GM12878 (cell line): ENCODE results near the gene KIF11. TPM values are rescaled to one million over a fixed set of nuclear protein-coding genes. Genes with fewer than 3 reads are reported as not detected.
A peak's percentile ranks its signal among the peaks of the same experiment; 100 is the strongest.

Experiments
- ATAC-seq: fragments of 200-7000 bp; cut with Tn5 transposase; 3 replicates; pipeline ENCODE4 v1.9.1; 2020; ENCODE audit warnings: mild to moderate bottlenecking, moderate library complexity
- BruUV-seq: library from RNA; stranded (reverse); fragments of 400-500 nt; replicated peaks from 2 replicates; lab custom pipeline; 2021; lab: Mats Ljungman, UMichigan
- CTCF ChIA-PET: fragments of 300-600 bp; sonication (Branson Sonifier 250); formaldehyde crosslinking; extraction: SDS; loops from one replicate; lab custom pipeline; 2021; ENCODE audit warnings: inconsistent platforms; lab: Yijun Ruan, JAX
- POLR2A ChIA-PET: fragments of 350-600 bp; formaldehyde crosslinking; extraction: SDS; loops from one replicate; lab custom pipeline; 2021; ENCODE audit warnings: inconsistent platforms; lab: Charles Lee
- RAD21 ChIA-PET: fragments of 300-600 bp; sonication (Branson Sonifier 250); formaldehyde crosslinking; loops from one replicate; lab custom pipeline; 2023; ENCODE audit warnings: antibody characterized with exemption; ENCODE audit not compliant: unreplicated experiment; lab: Charles Lee
- SMC1A ChIA-PET: fragments of 300-600 bp; sonication (Branson Sonifier 250); formaldehyde crosslinking; loops from one replicate; lab custom pipeline; 2023; ENCODE audit not compliant: unreplicated experiment, uncharacterized antibody; lab: Charles Lee
- DNase-seq: peaks from one replicate; pipeline ENCODE4 v3.0.0-alpha.2; 2011; ENCODE audit warnings: low read depth, low spot score
- FAIRE-seq: peaks from 3 replicates; lab custom pipeline; 2011; peaks lifted over from hg19 to GRCh38; lab: Jason Lieb, UNC
- H2AFZ ChIP-seq: 2 replicates; pipeline ENCODE4 v1.6.0; 2011; ENCODE audit warnings: low read depth, low read length, control low read depth; ENCODE audit not compliant: control insufficient read depth
- H3K27ac ChIP-seq: 2 replicates; pipeline ENCODE4 v1.5.1; 2011; ENCODE audit warnings: control low read depth; ENCODE audit not compliant: control insufficient read depth, insufficient read depth
- H3K27me3 ChIP-seq, 2 experiments: replicated peaks in 1 of 2; 2 replicates each; pipeline versions ENCODE4 v1.6.0 to v1.6.1; 2011; ENCODE audit warnings: low read length in 1 of 2; ENCODE audit not compliant: control insufficient read depth in 2 of 2, insufficient read depth in 2 of 2
- H3K36me3 ChIP-seq, 2 experiments: 2 replicates each; pipeline ENCODE4 v1.5.1; 2011; ENCODE audit warnings: low read length in 1 of 2; ENCODE audit not compliant: control insufficient read depth in 2 of 2, insufficient read depth in 2 of 2
- H3K4me1 ChIP-seq: 2 replicates; pipeline ENCODE4 v1.6.1; 2011; ENCODE audit warnings: mild to moderate bottlenecking, low read length, moderate library complexity, mixed read lengths; ENCODE audit not compliant: control insufficient read depth, insufficient read depth
- H3K4me2 ChIP-seq: 2 replicates; pipeline ENCODE4 v1.6.0; 2011; ENCODE audit warnings: control low read depth; ENCODE audit not compliant: control insufficient read depth, insufficient read depth
- H3K4me3 ChIP-seq: fragments of 200-600 bp; sonication (generic); 2 replicates; pipeline ENCODE4 v1.5.1; 2016
- H3K79me2 ChIP-seq: 2 replicates; pipeline ENCODE4 v1.6.0; 2011; ENCODE audit warnings: low read length; ENCODE audit not compliant: control insufficient read depth, insufficient read depth
- H3K9ac ChIP-seq: 2 replicates; pipeline ENCODE4 v1.8.0; 2011; ENCODE audit warnings: low read length, control low read depth, mixed read lengths; ENCODE audit not compliant: control insufficient read depth, insufficient read depth
- H3K9me3 ChIP-seq: replicated peaks from 3 replicates; pipeline ENCODE4 v1.5.1; 2011; ENCODE audit warnings: mild to moderate bottlenecking, low read length; ENCODE audit not compliant: control insufficient read depth, insufficient read depth
- H4K20me1 ChIP-seq: 2 replicates; pipeline ENCODE4 v1.6.0; 2011; ENCODE audit not compliant: control insufficient read depth, insufficient read depth
- IKZF2 ChIP-seq, 2 experiments: fragments of 450-650 bp; IDR thresholded peaks; 2 replicates each; pipeline ENCODE4 v1.6.1; 2017; ENCODE audit warnings: mild to moderate bottlenecking in 2 of 2, moderate library complexity in 2 of 2
- KLF5 ChIP-seq: fragments of 450-650 bp; IDR thresholded peaks from 2 replicates; pipeline ENCODE4 v1.6.1; 2014; ENCODE audit warnings: mild to moderate bottlenecking; ENCODE audit not compliant: partially characterized antibody
- MTA3 ChIP-seq: IDR thresholded peaks from 2 replicates; pipeline ENCODE4 v1.6.1; 2012; ENCODE audit warnings: low read length, inconsistent platforms, borderline replicate concordance
- NBN ChIP-seq: fragments of 450-650 bp; IDR thresholded peaks from 2 replicates; pipeline ENCODE4 v1.6.1; 2016
- POLR2AphosphoS5 ChIP-seq: IDR thresholded peaks from 2 replicates; pipeline ENCODE4 v1.6.1; 2011; ENCODE audit warnings: mild to moderate bottlenecking, low read length, inconsistent platforms
- RCOR1 ChIP-seq: conservative IDR thresholded peaks from 2 replicates; pipeline ENCODE4 v1.6.1; 2012; ENCODE audit warnings: low read depth, low read length, improper control_type of control experiment
- RUNX3 ChIP-seq: IDR thresholded peaks from 2 replicates; pipeline ENCODE4 v1.6.1; 2012; ENCODE audit warnings: low read length, inconsistent platforms
- SREBF2 ChIP-seq: IDR thresholded peaks from 2 replicates; pipeline ENCODE4 v1.6.1; 2012; ENCODE audit warnings: mild to moderate bottlenecking, low read length
- TAF1 ChIP-seq: IDR thresholded peaks from 2 replicates; pipeline ENCODE4 v1.6.1; 2011; ENCODE audit warnings: mild to moderate bottlenecking, low read depth, low read length, borderline replicate concordance
- ZNF622 ChIP-seq: fragments of 450-650 bp; IDR thresholded peaks from 2 replicates; pipeline ENCODE4 v1.6.1; 2017; ENCODE audit warnings: mild to moderate bottlenecking, inconsistent platforms
- WGBS: methylation state at CpG from one replicate; pipeline ENCODE4 v1.1.6; 2016; ENCODE audit warnings: low lambda C conversion rate; ENCODE audit not compliant: insufficient replicate concordance, insufficient coverage; ENCODE audit errors: missing lambda C conversion rate; 5-methylcytosine and 5-hydroxymethylcytosine counted together
- in situ Hi-C: fragments of 300-500 bp; cut with MboI; formaldehyde crosslinking; loops from 9 replicates; pipeline ENCODE4 v1.14.3; 2018; ENCODE audit warnings: mixed read lengths
- intact Hi-C: fragments of 100-400 bp; cut with micrococcal nuclease; formaldehyde crosslinking; loops from one replicate; pipeline ENCODE4 v1.14.2; 2022; ENCODE audit not compliant: unreplicated experiment
- polyA plus RNA-seq, 11 experiments: library from polyadenylated mRNA; depleted of rRNA in 4 of 11; unstranded in 6 of 11; stranded (reverse) in 5 of 11; fragments of >200 nt; fragmentation: Nextera tagmentation in 4 of 11; fragmentation: Illumina TruSeq in 1 of 11; extraction: Ambion mirVana in 4 of 11; extraction: Trizol in 1 of 11; gene quantifications; 1 replicate in 1 of 11; 2 replicates in 10 of 11; pipeline versions ENCODE4 v1.2.1 to v1.2.3, GENCODE V29; 2011 to 2016; ENCODE audit warnings: inconsistent platforms in 2 of 11, missing spikeins in 2 of 11, low read depth in 1 of 11
- total RNA-seq, 4 experiments: library from RNA; depleted of rRNA in 3 of 4; stranded (reverse); fragments of >200 nt in 3 of 4; fragmentation: Illumina TruSeq in 1 of 4; extraction: Trizol in 1 of 4; gene quantifications; 2 replicates each; pipeline versions ENCODE4 v1.2.1 to v1.2.3, GENCODE V29; 2013 to 2021
- TF ChIP-seq, protein P1 (sequence below): fragments of 450-650 bp; IDR thresholded peaks from 2 replicates; pipeline ENCODE4 v1.6.1; 2016; ENCODE audit warnings: mild to moderate bottlenecking
- TF ChIP-seq, protein P2 (sequence below): fragments of 450-650 bp; IDR thresholded peaks from 2 replicates; pipeline ENCODE4 v1.6.1; 2017; ENCODE audit warnings: mild to moderate bottlenecking
- TF ChIP-seq, protein P3 (sequence below): IDR thresholded peaks from 2 replicates; pipeline ENCODE4 v1.6.1; 2011; ENCODE audit warnings: low read depth, low read length, improper control_type of control experiment, borderline replicate concordance
- TF ChIP-seq, protein P4 (sequence below): IDR thresholded peaks from 2 replicates; pipeline ENCODE4 v1.6.1; 2012; ENCODE audit warnings: mild to moderate bottlenecking, low read depth, low read length

The KIF11 gene
- total and polyA plus RNA-seq, 10 of the 15 experiments (the other 5 are each of a cell fraction or from before 2014, with no cell fraction given): 14.1 to 79.8 (median 41.9) TPM

DNA sequence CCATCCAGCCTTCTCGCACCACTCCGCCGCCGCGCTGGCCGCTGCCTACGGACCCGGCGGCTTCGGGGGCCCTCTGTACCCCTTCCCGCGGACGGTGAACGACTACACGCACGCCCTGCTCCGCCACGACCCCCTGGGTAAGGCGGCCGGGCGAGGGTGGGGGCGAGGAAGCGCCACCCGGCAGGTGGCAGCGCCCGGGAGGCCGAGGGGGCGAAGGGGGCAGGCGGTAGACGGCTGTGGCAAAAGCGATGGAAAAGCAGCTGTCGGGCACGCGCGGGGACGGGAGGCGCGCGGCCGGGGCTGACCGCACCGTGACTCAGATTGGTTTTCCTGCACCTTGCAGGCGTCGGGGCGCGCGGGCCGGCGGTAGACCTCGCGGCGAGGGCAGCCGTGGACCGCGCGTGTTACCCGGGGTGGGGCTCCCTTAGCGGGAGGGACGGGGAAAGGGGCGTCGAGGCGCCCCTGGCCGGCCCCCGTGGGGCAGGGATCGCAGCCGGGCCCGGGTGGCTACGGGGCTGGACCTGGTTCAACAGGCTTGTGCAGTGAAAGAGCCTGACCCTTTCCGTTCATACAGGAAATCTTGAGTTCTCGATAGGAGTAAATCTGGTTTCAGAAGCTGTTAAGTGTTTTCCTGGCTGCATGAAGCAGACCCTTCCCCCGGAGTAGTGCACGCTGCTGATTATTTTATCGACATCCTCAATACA lies 97.4 kb downstream of the KIF11 start:
- WGBS: 5% methylated on average over 46 of the region's 73 CpGs
- Histone ChIP-seq H3K9me3 (peaks cover 4% of the 10 kb centered on the region; the same call in 1 of the 3 replicates), H3K27me3 (peaks cover 0 to 28% of the 10 kb centered on the region in 2 experiments; a peak in 3 of 4 replicates), H3K9ac (no peak overlapping the region; the same call in 1 of the 2 replicates), H3K79me2 (no peaks in the 10 kb centered on the region), H3K4me3 (peak overlapping the region; percentile 70), H3K27ac (no peak overlapping the region), H3K36me3 (no peaks in the 10 kb centered on the region), H2AFZ (peak overlapping the region; percentile 17; the same call in 1 of the 2 replicates), H3K4me2 (peak overlapping the region; percentile 74), H4K20me1 (no peaks in the 10 kb centered on the region), H3K4me1 (peaks cover 16% of the 10 kb centered on the region)
- ATAC-seq (peak; percentile 55), FAIRE-seq (no peak), DNase-seq (no peak)
- CTCF ChIA-PET: interaction anchor here (0.8 kb wide), 1 partner anchor 49 kb away, joined by 3 read pairs; no protein-coding TSS in a partner anchor
- SMC1A ChIA-PET: interaction anchor here (0.5 kb wide), 1 partner anchor 714 kb away, joined by 3 read pairs; no protein-coding TSS in a partner anchor
- intact Hi-C loops: loop anchor here (5.0 kb wide), 1 partner anchor 52 kb away; no protein-coding TSS in a partner anchor
- in situ Hi-C loops: no loop called here
- RAD21 ChIA-PET: interaction anchor here (1.4 kb wide), 1 partner anchor 53 kb away, joined by 3 read pairs; no protein-coding TSS in a partner anchor
- POLR2A ChIA-PET: interaction anchor here (0.6 kb wide), 1 partner anchor 179 kb away, joined by 4 read pairs; no protein-coding TSS in a partner anchor
- BruUV-seq: no TSS peak
- no peak for TF ChIP-seq POLR2AphosphoS5
- TF ChIP-seq, protein P1, sequence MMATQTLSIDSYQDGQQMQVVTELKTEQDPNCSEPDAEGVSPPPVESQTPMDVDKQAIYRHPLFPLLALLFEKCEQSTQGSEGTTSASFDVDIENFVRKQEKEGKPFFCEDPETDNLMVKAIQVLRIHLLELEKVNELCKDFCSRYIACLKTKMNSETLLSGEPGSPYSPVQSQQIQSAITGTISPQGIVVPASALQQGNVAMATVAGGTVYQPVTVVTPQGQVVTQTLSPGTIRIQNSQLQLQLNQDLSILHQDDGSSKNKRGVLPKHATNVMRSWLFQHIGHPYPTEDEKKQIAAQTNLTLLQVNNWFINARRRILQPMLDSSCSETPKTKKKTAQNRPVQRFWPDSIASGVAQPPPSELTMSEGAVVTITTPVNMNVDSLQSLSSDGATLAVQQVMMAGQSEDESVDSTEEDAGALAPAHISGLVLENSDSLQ: no peak
- peak; percentile 74 for TF ChIP-seq RUNX3
- TF ChIP-seq, protein P2, sequence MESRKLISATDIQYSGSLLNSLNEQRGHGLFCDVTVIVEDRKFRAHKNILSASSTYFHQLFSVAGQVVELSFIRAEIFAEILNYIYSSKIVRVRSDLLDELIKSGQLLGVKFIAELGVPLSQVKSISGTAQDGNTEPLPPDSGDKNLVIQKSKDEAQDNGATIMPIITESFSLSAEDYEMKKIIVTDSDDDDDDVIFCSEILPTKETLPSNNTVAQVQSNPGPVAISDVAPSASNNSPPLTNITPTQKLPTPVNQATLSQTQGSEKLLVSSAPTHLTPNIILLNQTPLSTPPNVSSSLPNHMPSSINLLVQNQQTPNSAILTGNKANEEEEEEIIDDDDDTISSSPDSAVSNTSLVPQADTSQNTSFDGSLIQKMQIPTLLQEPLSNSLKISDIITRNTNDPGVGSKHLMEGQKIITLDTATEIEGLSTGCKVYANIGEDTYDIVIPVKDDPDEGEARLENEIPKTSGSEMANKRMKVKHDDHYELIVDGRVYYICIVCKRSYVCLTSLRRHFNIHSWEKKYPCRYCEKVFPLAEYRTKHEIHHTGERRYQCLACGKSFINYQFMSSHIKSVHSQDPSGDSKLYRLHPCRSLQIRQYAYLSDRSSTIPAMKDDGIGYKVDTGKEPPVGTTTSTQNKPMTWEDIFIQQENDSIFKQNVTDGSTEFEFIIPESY: no peak
- no peak for TF ChIP-seq SREBF2
- no peak for TF ChIP-seq MTA3
- TF ChIP-seq, protein P3, sequence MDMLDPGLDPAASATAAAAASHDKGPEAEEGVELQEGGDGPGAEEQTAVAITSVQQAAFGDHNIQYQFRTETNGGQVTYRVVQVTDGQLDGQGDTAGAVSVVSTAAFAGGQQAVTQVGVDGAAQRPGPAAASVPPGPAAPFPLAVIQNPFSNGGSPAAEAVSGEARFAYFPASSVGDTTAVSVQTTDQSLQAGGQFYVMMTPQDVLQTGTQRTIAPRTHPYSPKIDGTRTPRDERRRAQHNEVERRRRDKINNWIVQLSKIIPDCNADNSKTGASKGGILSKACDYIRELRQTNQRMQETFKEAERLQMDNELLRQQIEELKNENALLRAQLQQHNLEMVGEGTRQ: no peak
- no peak for TF ChIP-seq ZNF622
- no peak for TF ChIP-seq TAF1
- no peak for TF ChIP-seq NBN
- no peak for TF ChIP-seq KLF5
- TF ChIP-seq, protein P4, sequence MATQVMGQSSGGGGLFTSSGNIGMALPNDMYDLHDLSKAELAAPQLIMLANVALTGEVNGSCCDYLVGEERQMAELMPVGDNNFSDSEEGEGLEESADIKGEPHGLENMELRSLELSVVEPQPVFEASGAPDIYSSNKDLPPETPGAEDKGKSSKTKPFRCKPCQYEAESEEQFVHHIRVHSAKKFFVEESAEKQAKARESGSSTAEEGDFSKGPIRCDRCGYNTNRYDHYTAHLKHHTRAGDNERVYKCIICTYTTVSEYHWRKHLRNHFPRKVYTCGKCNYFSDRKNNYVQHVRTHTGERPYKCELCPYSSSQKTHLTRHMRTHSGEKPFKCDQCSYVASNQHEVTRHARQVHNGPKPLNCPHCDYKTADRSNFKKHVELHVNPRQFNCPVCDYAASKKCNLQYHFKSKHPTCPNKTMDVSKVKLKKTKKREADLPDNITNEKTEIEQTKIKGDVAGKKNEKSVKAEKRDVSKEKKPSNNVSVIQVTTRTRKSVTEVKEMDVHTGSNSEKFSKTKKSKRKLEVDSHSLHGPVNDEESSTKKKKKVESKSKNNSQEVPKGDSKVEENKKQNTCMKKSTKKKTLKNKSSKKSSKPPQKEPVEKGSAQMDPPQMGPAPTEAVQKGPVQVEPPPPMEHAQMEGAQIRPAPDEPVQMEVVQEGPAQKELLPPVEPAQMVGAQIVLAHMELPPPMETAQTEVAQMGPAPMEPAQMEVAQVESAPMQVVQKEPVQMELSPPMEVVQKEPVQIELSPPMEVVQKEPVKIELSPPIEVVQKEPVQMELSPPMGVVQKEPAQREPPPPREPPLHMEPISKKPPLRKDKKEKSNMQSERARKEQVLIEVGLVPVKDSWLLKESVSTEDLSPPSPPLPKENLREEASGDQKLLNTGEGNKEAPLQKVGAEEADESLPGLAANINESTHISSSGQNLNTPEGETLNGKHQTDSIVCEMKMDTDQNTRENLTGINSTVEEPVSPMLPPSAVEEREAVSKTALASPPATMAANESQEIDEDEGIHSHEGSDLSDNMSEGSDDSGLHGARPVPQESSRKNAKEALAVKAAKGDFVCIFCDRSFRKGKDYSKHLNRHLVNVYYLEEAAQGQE: no peak
- no peak for TF ChIP-seq IKZF2 (IDR thresholded peaks at IDR 0.05)
- no peak for TF ChIP-seq RCOR1
